Activated T-cell treated with anti-CD3 and anti-CD28 coated beads for 48 hours (primary cell): ENCODE measurements around the gene RXRG.

Experiments used
- DNase-seq: peaks from one replicate; pipeline ENCODE4 v3.0.0-alpha.2; 2020; ENCODE audit warnings: low read depth

Gene RXRG

GRCh38 chr1:165449131-165449530, 4.2 kb upstream of the RXRG start:
- no peak for DNase-seq

DNA sequence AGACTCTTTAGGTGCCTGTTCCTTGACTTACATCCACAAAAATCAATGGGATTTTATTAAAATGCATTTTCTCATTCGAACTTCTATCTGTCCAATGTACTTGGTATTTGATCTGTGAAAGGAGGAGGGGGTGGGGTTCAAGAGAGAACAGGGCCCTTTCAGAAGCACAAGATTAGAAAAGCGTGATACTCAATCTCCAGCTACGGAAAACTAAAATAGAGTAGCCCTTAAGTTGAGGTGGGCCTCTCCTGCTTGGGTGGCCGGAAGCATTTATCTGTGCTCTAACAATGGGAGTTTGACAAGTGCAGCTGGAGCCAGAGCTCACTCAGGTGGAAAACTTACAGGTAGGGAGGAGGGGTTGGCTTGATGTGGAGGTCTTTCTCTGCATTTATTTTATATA, 462 bp upstream of the RXRG start:
- DNase-seq = no peak

- no peak for DNase-seq
Observed at GRCh38 chr1:165443539-165444311, 1.2 kb downstream of the RXRG start.

DNA sequence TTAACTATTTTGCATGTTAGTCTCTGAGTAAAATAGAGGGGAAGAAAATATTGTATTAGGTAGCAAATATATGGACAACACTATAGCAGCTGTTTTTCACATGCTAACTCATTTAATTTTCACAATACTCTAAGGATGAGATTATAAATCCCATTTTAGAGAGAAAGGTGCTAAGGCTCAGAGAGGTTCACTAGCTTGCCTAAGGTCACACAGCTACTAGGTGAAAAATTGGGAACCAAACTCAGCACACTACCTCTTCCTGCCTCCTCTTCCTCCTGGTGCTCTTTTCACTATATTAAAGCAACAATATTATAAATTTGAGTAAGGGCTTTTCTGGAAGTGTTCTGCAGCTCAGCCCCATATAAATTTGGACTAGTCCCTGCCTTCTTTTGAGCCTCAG, 2.3 kb downstream of the RXRG start:
- DNase-seq = no peak

- no peak for DNase-seq
Observed at GRCh38 chr1:165442053-165442452, 2.9 kb downstream of the RXRG start.

GRCh38 chr1:165441166-165441880, 3.6 kb downstream of the RXRG start:
- DNase-seq = no peak

- DNase-seq = no peak
Observed at GRCh38 chr1:165439330-165439729, 5.6 kb downstream of the RXRG start.

- DNase-seq = no peak
Observed at GRCh38 chr1:165436994-165437393, 7.9 kb downstream of the RXRG start.

GRCh38 chr1:165435801-165436200, 9.1 kb downstream of the RXRG start:
- no peak for DNase-seq

DNA sequence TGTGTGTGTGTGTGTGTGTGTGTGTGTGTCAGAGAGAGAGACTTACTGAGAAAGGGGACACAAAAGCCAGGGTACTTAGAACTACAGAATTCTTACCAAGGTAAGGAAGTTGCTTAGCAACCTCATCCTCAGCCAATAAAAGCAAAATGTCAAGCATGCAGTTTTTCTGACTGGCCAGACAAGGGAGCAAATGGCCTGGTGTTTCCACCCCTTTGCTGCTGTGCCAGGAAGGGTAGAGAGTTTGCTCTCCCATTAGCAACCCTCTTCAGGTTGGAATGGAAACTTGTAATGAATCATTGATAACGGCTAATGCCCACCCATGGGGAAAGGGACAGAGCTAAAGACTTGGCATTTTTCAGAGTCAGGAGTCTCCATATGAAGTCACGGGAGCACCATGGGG, 10.6 kb downstream of the RXRG start:
- DNase-seq = no peak

GRCh38 chr1:165431079-165431478, 13.8 kb downstream of the RXRG start:
- DNase-seq = no peak

GRCh38 chr1:165426745-165427144, 18.2 kb downstream of the RXRG start:
- no peak for DNase-seq

DNA sequence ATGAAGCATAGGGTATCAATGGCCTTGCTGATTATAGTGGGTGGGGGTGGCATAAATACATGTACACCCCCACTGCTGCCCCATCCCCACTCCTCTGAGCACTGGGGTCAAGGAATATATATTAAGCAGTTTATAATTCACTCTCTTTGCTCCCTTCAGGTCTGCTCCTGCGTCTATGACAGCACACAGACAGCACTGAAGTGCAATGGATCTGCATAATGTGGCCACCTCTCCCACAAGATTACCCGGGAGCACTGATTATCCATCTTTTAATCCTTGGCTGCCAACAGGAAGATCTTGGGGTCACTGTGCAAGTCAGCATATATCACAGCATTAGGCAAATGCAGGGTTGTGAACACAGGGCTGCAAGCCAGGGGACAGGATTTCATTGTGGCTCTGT, 19.3 kb downstream of the RXRG start:
- DNase-seq = no peak

DNA sequence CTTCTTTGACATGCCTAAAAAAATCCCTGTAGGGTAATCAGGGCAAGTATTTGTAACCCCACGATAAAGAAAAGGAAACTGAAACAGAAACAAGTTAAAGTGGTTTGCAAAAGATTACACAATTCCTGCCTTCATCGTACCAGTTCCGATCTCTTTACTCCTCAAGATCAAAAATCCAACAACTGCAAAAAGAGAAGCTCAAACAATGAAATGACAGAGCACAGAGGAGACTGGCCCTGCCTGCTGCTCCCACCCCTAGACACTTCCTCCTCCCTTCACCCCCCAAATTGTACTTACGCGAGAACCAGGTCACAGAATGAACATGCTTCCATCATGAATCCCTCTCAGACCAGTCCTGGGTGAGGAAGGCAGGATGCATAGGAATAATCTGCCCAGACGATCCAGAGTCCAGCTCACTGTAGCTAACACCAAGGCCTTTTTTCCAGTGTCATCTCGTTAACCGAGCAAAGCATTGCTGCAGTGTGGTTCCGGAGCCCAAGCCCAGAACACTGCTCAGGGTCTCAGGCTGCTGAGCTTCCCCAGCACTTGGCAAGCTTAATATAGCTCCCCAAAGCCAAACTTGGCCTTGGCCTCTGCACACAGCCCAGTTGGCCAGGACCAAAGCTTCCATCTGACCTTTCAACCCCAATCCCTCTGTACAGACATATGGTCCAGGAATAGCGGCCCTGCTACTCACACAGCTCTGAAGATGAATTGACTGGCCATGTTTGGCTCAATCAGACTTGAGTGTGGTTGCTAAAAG, 20.3 kb downstream of the RXRG start:
- DNase-seq = no peak

- DNase-seq = no peak
Observed at GRCh38 chr1:165423136-165423535, 21.8 kb downstream of the RXRG start.

- DNase-seq = no peak
Observed at GRCh38 chr1:165420655-165421054, 24.3 kb downstream of the RXRG start.

GRCh38 chr1:165419839-165420238, 25.1 kb downstream of the RXRG start:
- DNase-seq = no peak

DNA sequence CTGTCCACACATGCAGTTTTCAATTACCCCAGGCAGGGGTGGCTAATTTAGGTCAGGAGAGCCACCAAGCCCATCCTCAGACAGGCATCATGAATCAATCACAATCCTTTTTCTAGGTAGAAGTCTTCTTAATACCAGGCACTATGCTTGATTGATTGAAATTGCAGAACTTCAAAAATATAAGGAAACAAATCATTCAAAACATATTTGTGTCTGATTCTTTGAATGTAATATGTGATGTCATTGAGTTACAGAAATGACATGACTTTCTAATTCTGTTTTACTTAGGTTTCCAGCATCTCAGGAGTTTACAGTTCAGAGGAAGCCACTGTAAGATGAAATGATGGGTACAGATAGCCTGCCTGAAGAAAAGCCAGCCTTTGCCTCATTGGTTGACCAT, 26.7 kb downstream of the RXRG start:
- DNase-seq = no peak

DNA sequence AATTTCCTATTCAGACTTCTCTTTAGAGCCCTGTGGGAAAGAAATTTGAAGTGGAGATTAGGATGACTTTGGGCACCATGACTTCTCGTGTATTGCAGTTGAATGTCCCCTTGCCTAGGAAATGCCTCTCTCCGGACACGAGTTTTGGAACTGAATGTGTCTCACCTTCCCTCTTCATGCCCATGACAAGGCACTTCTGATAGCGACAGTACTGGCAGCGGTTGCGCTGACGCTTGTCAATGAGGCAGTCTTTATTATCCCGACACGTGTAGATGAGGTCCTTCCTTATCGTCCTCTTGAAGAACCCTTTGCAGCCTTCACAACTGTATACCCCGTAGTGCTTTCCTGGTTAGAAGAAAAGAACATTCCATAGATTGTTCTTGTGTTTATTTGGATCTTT, 28.1 kb downstream of the RXRG start:
- no peak for DNase-seq

DNA sequence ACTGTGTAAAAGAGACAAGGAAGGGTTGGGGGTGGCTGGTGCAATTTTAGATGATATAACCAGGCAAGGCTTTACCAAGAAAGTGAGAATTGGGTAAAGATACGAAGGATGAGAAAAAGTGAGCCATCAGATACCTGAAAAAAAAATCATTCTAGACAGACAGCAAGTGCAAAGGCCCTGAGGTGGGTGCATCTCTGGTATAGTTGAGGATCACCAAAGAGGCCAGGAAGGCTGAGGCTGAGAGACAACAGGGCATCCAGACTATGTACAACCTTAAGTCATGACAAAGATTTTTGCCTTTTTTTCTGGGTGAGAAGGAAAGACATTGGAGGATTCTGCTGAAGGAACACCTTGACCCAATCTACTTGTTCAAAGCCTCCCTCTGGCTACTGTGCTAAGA, 29.9 kb downstream of the RXRG start:
- DNase-seq = no peak

DNA sequence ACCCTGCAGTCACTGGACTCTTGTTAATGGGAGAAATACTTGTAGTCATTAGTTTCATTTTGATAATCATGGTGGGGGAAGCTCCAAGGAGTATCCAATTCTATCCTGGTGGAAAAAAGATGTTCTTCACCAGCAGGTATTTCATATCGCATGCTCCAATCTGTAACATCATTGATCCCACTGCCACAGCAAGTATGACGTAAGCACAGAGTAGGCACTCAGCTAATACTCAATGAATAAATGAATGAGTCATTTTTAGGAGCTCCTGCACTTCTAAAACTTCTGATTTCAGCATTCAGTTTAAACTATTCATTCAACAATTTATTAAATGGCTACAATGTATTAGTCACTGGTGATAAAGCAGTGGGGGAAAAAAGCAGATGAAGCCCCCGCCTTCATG, 30.3 kb downstream of the RXRG start:
- DNase-seq = no peak

DNA sequence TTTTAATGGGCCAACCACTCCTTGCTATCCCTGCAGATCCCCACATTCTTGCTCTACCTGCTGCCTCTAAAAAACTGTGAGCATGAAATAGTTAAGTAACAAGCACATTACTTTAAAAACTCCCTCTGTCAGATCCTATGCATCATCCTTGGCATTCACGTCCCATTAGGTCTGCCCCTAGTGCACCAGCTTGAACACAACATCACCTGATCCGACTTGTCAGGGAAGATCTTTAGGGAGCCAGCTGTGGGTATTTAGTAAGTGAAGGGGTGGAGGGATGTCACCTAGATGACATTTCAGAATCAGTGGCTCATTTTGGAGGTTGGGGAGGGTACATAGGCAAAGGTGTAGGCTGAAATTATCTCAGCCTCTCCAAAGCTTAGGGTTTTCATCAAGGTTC, 33.5 kb downstream of the RXRG start:
- DNase-seq = no peak
